NCI-H2107 (cell line): ENCODE measurements around the gene THAP12.
"Not testable (repeated sequence)": the region's sequence is repeated elsewhere in the genome, so short reads cannot be mapped to it uniquely, and the experiment has no call there.

Experiments
- DNase-seq: peaks from one replicate; lab custom pipeline; 2025; lab: John Stamatoyannopoulos, UW

THAP12 gene

DNA sequence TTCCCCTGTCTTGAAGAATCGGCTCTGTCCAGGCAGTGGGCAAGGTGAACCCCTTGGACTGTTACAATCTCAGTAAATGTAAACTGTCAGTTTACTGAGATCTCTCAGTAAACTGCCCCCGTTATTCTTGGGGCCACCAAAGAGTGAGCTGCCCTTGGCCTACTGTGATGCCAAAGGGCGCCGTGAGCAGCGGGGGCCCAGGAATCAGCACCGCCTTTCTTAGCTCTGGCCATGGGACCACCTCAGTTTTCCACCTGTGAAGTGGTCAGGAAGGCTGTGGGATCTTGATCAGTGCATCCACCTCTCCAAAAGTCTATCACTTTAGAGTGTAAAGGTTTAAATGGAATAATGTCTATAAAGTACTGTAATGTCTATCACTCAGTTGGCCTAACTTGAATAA lies 57.1 kb downstream of the THAP12 start:
- no peak for DNase-seq

- not testable (repeated sequence) for DNase-seq
These were observed 57.6 kb downstream of the THAP12 start for GRCh38 chr11:76323375-76323774.

- no peak for DNase-seq
These were observed 58.0 kb downstream of the THAP12 start for GRCh38 chr11:76322942-76323341.

GRCh38 chr11:76322540-76322939 lies 58.4 kb downstream of the THAP12 start:
- no peak for DNase-seq

DNA sequence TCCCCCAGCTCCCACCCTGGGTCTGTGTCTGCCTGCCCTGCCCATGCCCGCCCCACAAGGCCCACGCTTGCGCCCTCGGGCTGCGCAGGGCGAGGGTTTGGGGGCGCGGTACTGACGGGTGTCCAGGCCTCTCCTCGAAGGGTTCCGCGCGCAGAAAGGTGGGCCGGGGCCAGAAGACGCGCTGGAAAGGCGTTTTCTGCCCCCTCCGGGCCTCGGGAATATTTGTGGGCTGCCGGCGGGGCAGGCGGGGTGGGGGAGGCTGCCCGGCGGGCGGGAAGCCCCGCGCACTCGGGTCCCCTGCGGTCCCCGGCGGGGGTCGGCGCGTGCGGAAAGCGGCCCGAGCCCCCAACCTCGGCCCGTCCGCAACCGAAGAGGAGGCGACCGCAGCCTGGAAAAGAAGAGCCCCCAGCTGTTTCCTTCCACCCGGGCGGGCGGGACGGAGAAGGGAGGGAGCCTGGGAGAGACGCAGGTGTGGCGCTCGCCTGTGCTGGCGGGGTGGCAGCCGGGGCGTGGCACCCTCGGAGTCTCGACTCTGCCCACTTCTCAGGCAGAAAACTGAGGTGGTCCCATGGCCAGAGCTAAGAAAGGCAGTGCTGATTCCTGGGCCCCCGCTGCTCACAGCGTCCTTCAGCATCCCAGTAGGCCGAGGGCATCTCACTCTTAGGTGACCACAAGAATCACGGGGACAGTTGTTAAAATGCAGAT lies 59.0 kb downstream of the THAP12 start:
- no peak for DNase-seq

DNA sequence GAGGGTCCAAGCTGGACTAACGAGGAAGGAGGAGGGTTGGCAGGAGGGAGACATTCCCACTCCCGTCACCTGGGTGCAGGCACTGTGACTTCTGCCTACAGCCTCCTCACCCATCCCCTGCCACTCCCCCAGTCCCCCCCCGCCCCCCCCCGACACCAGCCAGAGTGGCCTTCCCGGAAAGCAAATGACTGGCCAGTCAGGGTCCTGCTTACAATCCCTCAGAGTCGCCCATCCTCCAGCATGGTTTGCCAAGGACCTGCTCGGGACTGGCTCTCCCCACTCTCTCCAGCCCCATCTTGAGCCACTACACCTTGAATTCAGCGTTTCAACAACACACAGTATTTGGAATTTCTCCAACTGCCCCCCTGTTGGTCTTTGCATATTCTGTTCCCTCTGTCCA lies 59.6 kb downstream of the THAP12 start:
- no peak for DNase-seq

DNA sequence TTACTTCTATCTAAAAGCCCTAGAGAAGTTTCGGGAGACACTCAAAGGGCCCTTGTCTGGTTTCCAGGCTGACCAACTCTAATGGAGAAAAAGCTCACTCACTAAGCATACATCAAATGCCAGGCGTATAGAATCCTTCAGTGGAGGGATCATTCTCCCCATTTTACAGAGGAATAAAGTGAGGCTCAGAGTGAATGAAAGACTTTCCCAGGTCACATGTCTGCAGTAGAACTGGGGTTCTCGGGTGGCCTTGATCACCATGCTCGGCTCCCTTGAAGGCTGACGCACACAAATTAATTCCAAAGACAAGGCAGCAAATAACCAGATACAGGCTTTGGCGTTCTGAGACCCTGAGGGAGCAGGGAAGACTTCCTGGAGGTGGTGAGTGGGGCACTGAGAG lies 60.0 kb downstream of the THAP12 start:
- DNase-seq: no peak

GRCh38 chr11:76319798-76320197 lies 61.1 kb downstream of the THAP12 start:
- not testable (repeated sequence) for DNase-seq

- DNase-seq: peak; percentile 69
These were observed 62.1 kb downstream of the THAP12 start for GRCh38 chr11:76318744-76319384.

GRCh38 chr11:76317296-76317695 lies 63.6 kb downstream of the THAP12 start:
- no peak for DNase-seq

GRCh38 chr11:76316726-76317125 lies 64.2 kb downstream of the THAP12 start:
- DNase-seq: no peak

DNA sequence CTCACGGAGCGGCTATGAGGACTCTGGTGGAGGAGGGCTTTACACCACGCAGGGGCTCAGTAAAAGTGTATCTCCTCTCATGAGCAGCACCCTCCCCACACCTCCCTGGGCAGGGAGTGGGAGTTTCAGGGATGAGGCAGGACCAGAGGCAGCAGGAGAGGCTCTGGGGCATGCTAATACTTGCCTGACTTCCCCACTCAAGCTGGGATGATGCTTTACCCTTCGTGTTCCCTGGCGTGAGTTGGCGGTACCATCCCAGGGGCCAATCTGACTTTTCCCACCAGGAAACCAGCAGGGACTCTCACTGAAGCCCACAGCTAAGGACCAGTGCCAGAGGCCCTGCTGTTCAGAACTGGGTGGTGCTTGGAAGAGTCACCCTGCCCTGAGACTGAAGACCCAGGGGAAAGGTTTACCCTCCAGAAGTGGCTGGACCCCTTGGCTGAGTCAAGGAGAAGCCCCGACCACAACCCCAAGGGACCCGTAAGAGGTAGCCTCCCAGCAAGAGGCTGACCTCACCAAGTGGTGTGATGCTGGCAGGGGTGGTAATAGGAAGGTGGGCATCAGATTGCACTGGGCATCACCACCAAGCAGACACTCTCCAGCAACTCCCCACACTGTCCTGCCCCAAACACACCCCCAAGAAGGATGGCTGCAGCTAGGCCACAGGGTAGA lies 65.6 kb downstream of the THAP12 start:
- DNase-seq: no peak

DNA sequence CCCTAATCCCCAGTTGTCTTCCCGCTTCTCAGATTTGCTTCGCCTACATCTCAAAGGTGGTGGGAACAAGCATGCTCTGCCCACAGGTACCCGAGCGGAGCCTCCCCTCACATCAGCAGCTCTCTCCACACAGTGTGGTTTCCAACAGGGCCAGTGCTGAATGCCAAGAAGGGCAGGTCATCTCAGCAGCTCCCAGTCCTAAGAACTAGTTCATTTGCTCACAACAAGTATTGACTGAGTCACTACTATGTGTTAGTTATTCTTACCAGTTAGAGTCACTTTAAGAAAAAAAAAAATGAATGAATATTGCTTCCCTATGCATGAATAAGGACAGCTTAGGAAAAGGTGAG lies 66.2 kb downstream of the THAP12 start:
- no peak for DNase-seq

GRCh38 chr11:76313913-76314740 lies 66.8 kb downstream of the THAP12 start:
- no peak for DNase-seq

- no peak for DNase-seq
These were observed 67.7 kb downstream of the THAP12 start for GRCh38 chr11:76313271-76313670.

GRCh38 chr11:76310832-76311595 lies 69.9 kb downstream of the THAP12 start:
- no peak for DNase-seq

- DNase-seq: no peak
These were observed 72.8 kb downstream of the THAP12 start for GRCh38 chr11:76307978-76308747.

- DNase-seq: no peak
These were observed 73.5 kb downstream of the THAP12 start for GRCh38 chr11:76307396-76307795.

DNA sequence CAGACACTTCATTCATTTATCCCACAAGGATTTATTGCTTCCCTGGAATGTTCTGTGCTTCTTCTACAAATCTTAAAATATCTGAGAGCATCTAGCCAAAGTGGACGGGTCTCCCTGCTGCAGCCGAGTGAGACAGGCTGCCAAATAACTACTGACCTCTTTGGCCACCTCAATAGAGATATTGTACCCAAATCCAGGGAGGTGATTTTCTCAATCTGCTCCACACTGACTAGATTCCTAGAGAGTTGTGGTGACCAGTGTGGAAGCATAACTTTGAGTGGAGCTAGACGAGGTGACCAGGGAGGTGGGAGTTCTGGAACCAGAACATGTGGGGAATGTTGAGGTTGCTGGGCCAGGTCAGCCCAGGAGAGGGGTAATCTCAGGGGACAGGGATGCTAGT lies 77.5 kb downstream of the THAP12 start:
- DNase-seq: no peak

GRCh38 chr11:76302996-76303395 lies 77.9 kb downstream of the THAP12 start:
- DNase-seq: no peak
